NAMALWA (cell line): ENCODE measurements around the gene CDH4.

Experiments used
- DNase-seq: peaks from one replicate; pipeline ENCODE4 v3.0.0-alpha.2; 2015; ENCODE audit warnings: low spot score

Gene CDH4

GRCh38 chr20:61880706-61881105 is 628.6 kb downstream of the CDH4 start:
- no peak for DNase-seq

- no peak for DNase-seq
These were observed 629.4 kb downstream of the CDH4 start for GRCh38 chr20:61881416-61881815.

GRCh38 chr20:61881861-61882260 is 629.8 kb downstream of the CDH4 start:
- DNase-seq = no peak

GRCh38 chr20:61882716-61883615 is 630.9 kb downstream of the CDH4 start:
- DNase-seq = no peak

- no peak for DNase-seq
These were observed 631.9 kb downstream of the CDH4 start for GRCh38 chr20:61883857-61884393.

GRCh38 chr20:61884571-61885389 is 632.7 kb downstream of the CDH4 start:
- DNase-seq = no peak

GRCh38 chr20:61885759-61886715 is 634.0 kb downstream of the CDH4 start:
- no peak for DNase-seq

GRCh38 chr20:61886721-61887595 is 634.9 kb downstream of the CDH4 start:
- peak; percentile 74 for DNase-seq

- DNase-seq = no peak
These were observed 635.6 kb downstream of the CDH4 start for GRCh38 chr20:61887596-61888093.

GRCh38 chr20:61888101-61888865 is 636.2 kb downstream of the CDH4 start:
- no peak for DNase-seq

GRCh38 chr20:61889659-61890058 is 637.6 kb downstream of the CDH4 start:
- DNase-seq = no peak

GRCh38 chr20:61890210-61890609 is 638.1 kb downstream of the CDH4 start:
- DNase-seq = no peak

- no peak for DNase-seq
These were observed 639.4 kb downstream of the CDH4 start for GRCh38 chr20:61891476-61891875.

GRCh38 chr20:61891916-61892649 is 640.0 kb downstream of the CDH4 start:
- DNase-seq = no peak

- DNase-seq = no peak
These were observed 643.0 kb downstream of the CDH4 start for GRCh38 chr20:61895016-61895415.

- DNase-seq = no peak
These were observed 643.6 kb downstream of the CDH4 start for GRCh38 chr20:61895686-61896057.

GRCh38 chr20:61896058-61896961 is 644.2 kb downstream of the CDH4 start:
- peak; percentile 65 for DNase-seq
